GM20000 (cell line): ENCODE results near the gene RASL11B.

Experiments used
- DNase-seq: peaks from one replicate; pipeline ENCODE4 v3.0.0; 2012; ENCODE audit warnings: low spot score
- TF ChIP-seq, protein P1 (sequence below): IDR thresholded peaks from 2 replicates; pipeline ENCODE4 v1.5.1; 2012; ENCODE audit warnings: mild to moderate bottlenecking, control low read depth; ENCODE audit errors: extremely low read depth, missing control alignments

RASL11B gene

GRCh38 chr4:52856801-52857200 lies 5.3 kb upstream of the RASL11B start:
- TF ChIP-seq, protein P1, sequence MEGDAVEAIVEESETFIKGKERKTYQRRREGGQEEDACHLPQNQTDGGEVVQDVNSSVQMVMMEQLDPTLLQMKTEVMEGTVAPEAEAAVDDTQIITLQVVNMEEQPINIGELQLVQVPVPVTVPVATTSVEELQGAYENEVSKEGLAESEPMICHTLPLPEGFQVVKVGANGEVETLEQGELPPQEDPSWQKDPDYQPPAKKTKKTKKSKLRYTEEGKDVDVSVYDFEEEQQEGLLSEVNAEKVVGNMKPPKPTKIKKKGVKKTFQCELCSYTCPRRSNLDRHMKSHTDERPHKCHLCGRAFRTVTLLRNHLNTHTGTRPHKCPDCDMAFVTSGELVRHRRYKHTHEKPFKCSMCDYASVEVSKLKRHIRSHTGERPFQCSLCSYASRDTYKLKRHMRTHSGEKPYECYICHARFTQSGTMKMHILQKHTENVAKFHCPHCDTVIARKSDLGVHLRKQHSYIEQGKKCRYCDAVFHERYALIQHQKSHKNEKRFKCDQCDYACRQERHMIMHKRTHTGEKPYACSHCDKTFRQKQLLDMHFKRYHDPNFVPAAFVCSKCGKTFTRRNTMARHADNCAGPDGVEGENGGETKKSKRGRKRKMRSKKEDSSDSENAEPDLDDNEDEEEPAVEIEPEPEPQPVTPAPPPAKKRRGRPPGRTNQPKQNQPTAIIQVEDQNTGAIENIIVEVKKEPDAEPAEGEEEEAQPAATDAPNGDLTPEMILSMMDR: no peak
- no peak for DNase-seq

DNA sequence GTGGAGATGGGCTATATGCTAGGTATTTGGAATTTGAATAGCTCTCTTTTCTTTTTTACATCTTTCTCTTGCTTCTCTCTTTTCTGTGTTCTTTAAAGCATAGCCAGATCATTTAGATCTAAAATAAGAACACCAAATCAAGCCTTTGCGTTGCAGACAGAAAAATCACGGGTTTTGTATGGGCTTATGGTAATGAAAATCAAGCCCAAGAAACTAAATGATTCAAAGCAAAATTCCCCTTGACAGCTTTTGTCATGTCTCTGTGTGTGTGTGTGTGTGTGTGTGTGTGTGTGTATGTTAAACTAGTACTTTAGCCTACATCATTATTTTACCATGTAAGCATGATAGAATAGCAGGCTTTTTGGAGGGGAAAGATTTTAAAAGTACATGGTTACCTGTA lies 1.8 kb upstream of the RASL11B start:
- TF ChIP-seq, protein P1: no peak
- no peak for DNase-seq

- TF ChIP-seq, protein P1: no peak
- DNase-seq: no peak
Observed at GRCh38 chr4:52861171-52861823, 820 bp upstream of the RASL11B start.

- TF ChIP-seq, protein P1: no peak
- peak; percentile 20 for DNase-seq
Observed at GRCh38 chr4:52862639-52863161, 583 bp downstream of the RASL11B start.

DNA sequence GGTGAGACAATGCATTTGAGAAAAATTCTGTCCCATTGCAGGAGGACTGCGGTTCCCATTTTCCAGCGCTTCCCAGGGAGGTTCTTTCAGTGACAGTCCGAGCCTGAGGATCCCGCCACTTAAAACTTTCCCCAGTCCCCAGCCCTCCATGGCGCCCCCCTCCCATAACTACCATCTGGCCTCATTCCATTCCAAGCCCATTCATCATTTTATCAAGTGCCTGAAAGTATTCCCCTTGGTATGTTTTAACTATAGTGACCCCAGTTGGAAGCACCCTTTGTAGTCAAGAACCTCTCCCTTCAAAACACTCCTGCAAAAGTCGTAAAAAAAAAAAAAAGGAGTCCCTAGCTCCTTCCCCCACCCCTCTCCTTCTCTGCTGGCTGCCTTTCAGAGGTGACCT lies 1.2 kb downstream of the RASL11B start:
- no peak for DNase-seq
- TF ChIP-seq, protein P1: no peak

- no peak for DNase-seq
- TF ChIP-seq, protein P1: no peak
Observed at GRCh38 chr4:52864793-52865192, 2.7 kb downstream of the RASL11B start.

DNA sequence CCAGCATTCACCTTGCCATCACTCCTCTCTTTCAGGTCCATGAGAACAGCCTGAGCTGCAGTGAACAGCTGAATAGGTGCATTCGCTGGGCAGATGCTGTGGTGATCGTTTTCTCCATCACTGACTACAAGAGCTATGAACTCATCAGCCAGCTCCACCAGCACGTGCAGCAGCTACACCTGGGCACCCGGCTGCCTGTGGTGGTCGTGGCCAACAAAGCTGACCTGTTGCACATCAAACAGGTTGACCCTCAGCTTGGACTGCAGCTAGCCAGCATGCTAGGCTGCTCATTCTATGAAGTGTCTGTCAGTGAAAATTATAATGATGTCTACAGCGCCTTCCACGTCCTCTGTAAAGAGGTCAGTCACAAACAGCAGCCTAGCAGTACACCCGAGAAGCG lies 3.2 kb downstream of the RASL11B start:
- DNase-seq: no peak
- TF ChIP-seq, protein P1: no peak
